Fibroblast of mammary gland (primary cell): Measurements from ENCODE around the gene OXSR1.

Source experiments
- DNase-seq: peaks from one replicate; pipeline ENCODE4 v3.0.0-alpha.2; 2010; ENCODE audit warnings: low read depth
- H3K4me3 ChIP-seq: 2 replicates; pipeline ENCODE4 v1.5.1; 2011; ENCODE audit warnings: low read depth, mild to moderate bottlenecking, low read length, moderate library complexity; ENCODE audit not compliant: control insufficient read depth
- TF ChIP-seq, protein P1 (sequence below): conservative IDR thresholded peaks from 2 replicates; pipeline ENCODE4 v1.5.1; 2011; ENCODE audit warnings: low read depth, low read length, inconsistent platforms; ENCODE audit not compliant: control insufficient read depth, insufficient read depth

Gene OXSR1

DNA sequence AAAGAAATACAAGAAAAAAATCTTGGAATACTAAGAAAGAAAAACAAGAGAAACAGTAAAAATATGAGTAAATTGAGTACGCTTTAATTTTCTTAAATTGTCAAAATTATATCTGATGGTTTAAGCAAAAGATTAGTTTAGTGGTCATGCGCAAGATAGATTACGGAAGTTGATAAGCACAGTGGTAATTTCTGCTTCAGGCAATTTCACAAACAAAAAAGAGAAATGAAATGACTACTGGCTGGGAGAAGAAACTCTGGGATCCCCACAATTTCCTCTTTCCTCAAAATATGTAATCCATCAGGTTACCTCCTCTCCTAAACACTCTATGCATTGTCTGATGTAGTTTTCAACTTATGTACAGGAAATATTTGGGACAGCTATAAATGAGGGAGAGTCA lies 17.9 kb upstream of the OXSR1 start:
- DNase-seq, result no peak
- TF ChIP-seq, protein P1, sequence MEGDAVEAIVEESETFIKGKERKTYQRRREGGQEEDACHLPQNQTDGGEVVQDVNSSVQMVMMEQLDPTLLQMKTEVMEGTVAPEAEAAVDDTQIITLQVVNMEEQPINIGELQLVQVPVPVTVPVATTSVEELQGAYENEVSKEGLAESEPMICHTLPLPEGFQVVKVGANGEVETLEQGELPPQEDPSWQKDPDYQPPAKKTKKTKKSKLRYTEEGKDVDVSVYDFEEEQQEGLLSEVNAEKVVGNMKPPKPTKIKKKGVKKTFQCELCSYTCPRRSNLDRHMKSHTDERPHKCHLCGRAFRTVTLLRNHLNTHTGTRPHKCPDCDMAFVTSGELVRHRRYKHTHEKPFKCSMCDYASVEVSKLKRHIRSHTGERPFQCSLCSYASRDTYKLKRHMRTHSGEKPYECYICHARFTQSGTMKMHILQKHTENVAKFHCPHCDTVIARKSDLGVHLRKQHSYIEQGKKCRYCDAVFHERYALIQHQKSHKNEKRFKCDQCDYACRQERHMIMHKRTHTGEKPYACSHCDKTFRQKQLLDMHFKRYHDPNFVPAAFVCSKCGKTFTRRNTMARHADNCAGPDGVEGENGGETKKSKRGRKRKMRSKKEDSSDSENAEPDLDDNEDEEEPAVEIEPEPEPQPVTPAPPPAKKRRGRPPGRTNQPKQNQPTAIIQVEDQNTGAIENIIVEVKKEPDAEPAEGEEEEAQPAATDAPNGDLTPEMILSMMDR, result no peak
- no peak overlapping the region for H3K4me3 ChIP-seq

DNA sequence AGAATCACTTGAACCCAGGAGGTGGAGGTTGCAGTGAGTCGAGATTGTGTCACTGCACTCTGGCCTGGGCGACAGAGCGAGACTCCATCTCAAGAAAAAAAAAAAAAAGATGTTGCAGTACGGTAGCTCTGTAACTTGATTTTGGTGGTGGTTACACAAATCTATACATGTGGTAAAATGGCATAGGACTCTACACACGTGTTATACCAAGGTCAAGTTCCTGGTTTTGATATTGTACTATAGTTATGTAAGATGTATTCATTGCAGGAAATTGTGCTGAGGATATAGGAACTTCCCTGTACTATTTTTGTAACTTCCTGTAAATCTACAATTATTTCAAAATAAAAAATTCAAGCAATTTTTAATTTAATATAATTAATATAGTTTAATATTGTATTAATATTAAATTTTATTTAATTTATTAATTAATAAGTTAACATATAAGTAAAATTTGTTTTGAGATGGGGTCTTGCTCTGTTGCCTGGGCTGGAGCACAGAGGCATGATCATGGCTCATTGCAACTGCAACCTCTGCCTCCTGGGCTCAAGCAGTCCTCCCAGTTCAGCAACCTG lies 16.9 kb upstream of the OXSR1 start:
- TF ChIP-seq, protein P1, result no peak
- no peak overlapping the region for H3K4me3 ChIP-seq
- DNase-seq, result no peak

DNA sequence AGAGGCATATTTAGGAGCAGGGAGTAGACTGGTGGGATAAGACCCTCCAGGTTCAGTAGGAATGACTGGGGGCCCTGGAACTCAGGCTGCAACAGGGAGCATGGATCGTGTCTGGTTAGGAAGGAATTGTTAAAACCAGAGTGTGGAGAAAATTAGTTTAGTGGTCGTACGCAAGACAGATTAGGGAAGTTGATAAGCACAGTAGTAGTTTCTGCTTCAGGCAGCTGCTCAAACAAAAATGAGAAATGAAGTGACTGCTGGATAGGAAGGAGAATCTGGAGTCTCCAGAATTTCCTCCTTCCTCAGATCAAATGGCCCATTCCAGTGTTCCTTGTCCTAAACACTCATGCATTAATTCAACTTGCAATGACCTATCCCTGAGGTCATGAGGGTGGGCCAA lies 15.6 kb upstream of the OXSR1 start:
- TF ChIP-seq, protein P1, result no peak
- no peak for DNase-seq
- no peak overlapping the region for H3K4me3 ChIP-seq

DNA sequence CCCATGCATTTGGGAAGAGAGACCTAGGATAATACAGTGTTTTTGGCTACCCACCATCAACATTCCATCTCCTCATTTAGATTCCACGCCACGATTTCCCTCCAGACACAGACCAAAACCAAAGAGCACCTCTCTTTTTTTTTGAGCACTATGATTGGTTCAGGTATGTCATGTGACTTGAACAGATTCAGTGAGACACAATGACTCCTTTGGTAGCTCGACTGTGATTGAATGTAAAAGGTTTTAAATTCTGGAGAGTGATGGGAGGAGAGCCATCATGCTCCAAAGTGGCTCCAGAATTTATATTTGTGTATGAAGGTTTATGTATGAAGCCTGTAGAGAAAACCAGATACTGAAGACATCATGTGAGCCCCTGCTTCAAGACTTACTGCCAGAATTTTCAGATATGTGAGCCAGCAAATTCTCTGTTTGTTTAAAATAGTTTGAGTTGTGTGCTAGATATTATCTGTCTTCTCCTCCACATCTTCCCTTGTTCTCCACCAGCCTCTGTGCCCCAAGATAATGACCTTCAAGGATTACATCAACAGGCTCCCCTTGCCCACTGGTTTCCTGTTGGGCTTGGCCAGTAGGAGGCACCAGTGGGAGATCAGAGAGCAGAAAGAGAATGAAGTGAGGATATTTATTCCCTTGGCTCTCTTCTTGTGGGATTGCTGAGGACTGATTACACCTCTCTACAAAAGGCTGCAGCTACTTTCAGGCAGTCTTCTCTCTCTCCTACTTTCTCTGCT lies 14.4 kb upstream of the OXSR1 start:
- no peak overlapping the region for H3K4me3 ChIP-seq
- TF ChIP-seq, protein P1, result peak; percentile 21
- no peak for DNase-seq

DNA sequence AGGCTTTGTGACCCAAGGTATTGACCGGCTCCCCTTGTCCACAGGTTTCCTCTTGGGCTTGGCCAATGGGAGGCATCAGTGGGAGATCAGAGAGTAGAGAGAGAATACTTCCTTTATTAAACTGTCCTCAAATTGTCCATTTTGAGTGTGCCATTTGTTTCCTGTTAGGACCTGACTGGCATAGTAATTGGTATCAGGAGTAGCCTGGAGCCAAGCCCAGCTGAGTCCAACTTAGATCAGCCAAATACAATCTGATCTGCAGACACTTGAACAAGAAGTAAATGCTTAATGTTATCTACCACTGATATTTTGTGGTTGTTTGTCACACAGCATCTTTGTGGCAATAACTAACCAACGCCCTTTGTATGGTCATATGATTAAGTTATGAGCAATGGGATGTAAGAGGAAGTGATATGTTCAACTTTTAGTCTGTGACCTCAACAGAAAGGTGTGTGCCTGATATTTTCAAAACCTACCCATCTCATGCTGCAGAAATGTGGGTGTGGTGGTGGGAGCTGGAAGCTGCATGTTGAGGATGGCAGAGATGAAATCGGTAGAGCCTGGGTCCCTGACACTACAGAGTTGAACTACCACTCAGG lies 13.6 kb upstream of the OXSR1 start:
- DNase-seq, result peak; percentile 40
- H3K4me3 ChIP-seq, result no peak overlapping the region
- TF ChIP-seq, protein P1, result no peak

- H3K4me3 ChIP-seq, result no peak overlapping the region
- TF ChIP-seq, protein P1, result no peak
- no peak for DNase-seq
Measured at GRCh38 chr3:38152609-38153008, 12.7 kb upstream of the OXSR1 start.
